ENCODE measurements around the gene TOM1L2.

TOM1L2 gene

GRCh38 chr17:17845046-17845775, 127.0 kb downstream of the TOM1L2 start:
- DNase-seq: no peak
- Histone ChIP-seq H3K27ac (ENCODE audit: low read length) (no peak overlapping the region), H3K9me3 (replicated peaks; ENCODE audit: insufficient read depth, low read length) (no peaks in the 10 kb centered on the region), H3F3A (ENCODE audit: insufficient read depth, low read length) (peaks cover 10% of the 10 kb centered on the region), H3K4me3 (ENCODE audit: low read length) (no peak overlapping the region), H2AFZ (ENCODE audit: low read length) (no peak overlapping the region), H3K36me3 (replicated peaks; ENCODE audit: insufficient read depth, low read length) (no peaks in the 10 kb centered on the region), H3K9ac (ENCODE audit: low read length) (no peak overlapping the region), H3K79me2 (ENCODE audit: low read length) (no peaks in the 10 kb centered on the region), H3K4me2 (ENCODE audit: low read depth, low read length) (no peak overlapping the region), H3K4me1 (ENCODE audit: low read length) (peaks cover 8% of the 10 kb centered on the region; the same call in 1 of the 2 replicates), H4K20me1 (ENCODE audit: insufficient read depth, low read length) (no peaks in the 10 kb centered on the region), H3K9me2 (replicated peaks; ENCODE audit: insufficient read depth, low read length) (no peaks in the 10 kb centered on the region), H3K27me3 (replicated peaks; ENCODE audit: insufficient read depth, low read length) (no peaks in the 10 kb centered on the region)
- TF ChIP-seq CTCF (IDR thresholded peaks at IDR 0.05; ENCODE audit: low read length) (no peak), EZH2 (optimal IDR thresholded peaks at IDR 0.05; ENCODE audit: low read depth, low read length) (no peak), EZH2phosphoT487 (IDR thresholded peaks at IDR 0.05; ENCODE audit: low read length) (no peak)

- peaks cover 8% of the 10 kb centered on the region for H3K4me1 ChIP-seq (ENCODE audit: low read length)
- H3K9me2 ChIP-seq (replicated peaks; ENCODE audit: insufficient read depth, low read length): no peaks in the 10 kb centered on the region
These were observed 127.7 kb downstream of the TOM1L2 start for GRCh38 chr17:17844500-17844899.

GRCh38 chr17:17844079-17844478, 128.1 kb downstream of the TOM1L2 start:
- H3K27ac ChIP-seq (ENCODE audit: low read length): no peak overlapping the region
- H3K79me2 ChIP-seq (ENCODE audit: low read length): no peaks in the 10 kb centered on the region
- no peaks in the 10 kb centered on the region for H3K36me3 ChIP-seq (replicated peaks; ENCODE audit: insufficient read depth, low read length)
- H4K20me1 ChIP-seq (ENCODE audit: insufficient read depth, low read length): no peaks in the 10 kb centered on the region
- no peak for TF ChIP-seq CTCF (IDR thresholded peaks at IDR 0.05; ENCODE audit: low read length)
- TF ChIP-seq EZH2 (optimal IDR thresholded peaks at IDR 0.05; ENCODE audit: low read depth, low read length): no peak
- TF ChIP-seq EZH2phosphoT487 (IDR thresholded peaks at IDR 0.05; ENCODE audit: low read length): no peak
- DNase-seq: no peak
- H3K9me3 ChIP-seq (replicated peaks; ENCODE audit: insufficient read depth, low read length): no peaks in the 10 kb centered on the region
- no peak overlapping the region for H3K9ac ChIP-seq (ENCODE audit: low read length)
- peaks cover 13% of the 10 kb centered on the region for H3K4me1 ChIP-seq (ENCODE audit: low read length)
- H3K4me2 ChIP-seq (ENCODE audit: low read depth, low read length): no peak overlapping the region
- H3K9me2 ChIP-seq (replicated peaks; ENCODE audit: insufficient read depth, low read length): no peaks in the 10 kb centered on the region
- no peaks in the 10 kb centered on the region for H3K27me3 ChIP-seq (replicated peaks; ENCODE audit: insufficient read depth, low read length)
- H3F3A ChIP-seq (ENCODE audit: insufficient read depth, low read length): peaks cover 10% of the 10 kb centered on the region
- H3K4me3 ChIP-seq (ENCODE audit: low read length): no peak overlapping the region
- no peak overlapping the region for H2AFZ ChIP-seq (ENCODE audit: low read length)

More at GRCh38 chr17:17844500-17844899, 127.7 kb downstream of the TOM1L2 start:
- H3K79me2 ChIP-seq (ENCODE audit: low read length): no peaks in the 10 kb centered on the region
- H3K36me3 ChIP-seq (replicated peaks; ENCODE audit: insufficient read depth, low read length): no peaks in the 10 kb centered on the region
- H3K4me3 ChIP-seq (ENCODE audit: low read length): no peak overlapping the region
- no peak overlapping the region for H3K27ac ChIP-seq (ENCODE audit: low read length)
- no peak overlapping the region for H3K4me2 ChIP-seq (ENCODE audit: low read depth, low read length)
- TF ChIP-seq EZH2phosphoT487 (IDR thresholded peaks at IDR 0.05; ENCODE audit: low read length) (no peak), EZH2 (optimal IDR thresholded peaks at IDR 0.05; ENCODE audit: low read depth, low read length) (no peak), CTCF (IDR thresholded peaks at IDR 0.05; ENCODE audit: low read length) (no peak)
- peaks cover 10% of the 10 kb centered on the region for H3F3A ChIP-seq (ENCODE audit: insufficient read depth, low read length)
- no peaks in the 10 kb centered on the region for H4K20me1 ChIP-seq (ENCODE audit: insufficient read depth, low read length)
- no peaks in the 10 kb centered on the region for H3K27me3 ChIP-seq (replicated peaks; ENCODE audit: insufficient read depth, low read length)
- DNase-seq: no peak
- H3K9ac ChIP-seq (ENCODE audit: low read length): no peak overlapping the region
- H3K9me3 ChIP-seq (replicated peaks; ENCODE audit: insufficient read depth, low read length): no peaks in the 10 kb centered on the region
- H2AFZ ChIP-seq (ENCODE audit: low read length): no peak overlapping the region

All from MM.1S (cell line).